Right lobe of liver (tissue), 6 donors: ENCODE data around the gene NSD1. TPM values are rescaled to one million over a fixed set of nuclear protein-coding genes. Genes with fewer than 3 reads are reported as not detected.

Experiments used
- ATAC-seq, 4 donors: fragments of 200-7000 bp; cut with Tn5 transposase; one replicate each; pipeline ENCODE4 v1.9.1; 2020; ENCODE audit warnings: mild to moderate bottlenecking in 4 of 4, moderate library complexity in 4 of 4
- DNase-seq, 3 donors: peaks; one replicate each; pipeline ENCODE4 v3.0.0-alpha.2; 2020
- H3K27ac ChIP-seq, 3 donors: fragments of 200-600 bp; one replicate each; pipeline ENCODE4 v1.8.0; 2022
- H3K27me3 ChIP-seq, 2 donors: fragments of 200-600 bp; one replicate each; pipeline ENCODE4 v1.8.0; 2022
- H3K36me3 ChIP-seq, 4 donors: fragments of 200-600 bp; sonication (generic) in 1 of 4; one replicate each; pipeline versions ENCODE4 v1.5.1 to v1.8.0; 2017 to 2022; ENCODE audit warnings: control low read depth in 1 of 4
- H3K4me1 ChIP-seq, 4 donors: fragments of 200-600 bp; sonication (generic) in 1 of 4; one replicate each; pipeline versions ENCODE4 v1.5.1 to v1.8.0; 2017 to 2022; ENCODE audit warnings: control low read depth in 1 of 4
- H3K4me3 ChIP-seq, 3 donors: fragments of 200-600 bp; one replicate each; pipeline ENCODE4 v1.8.0; 2022
- H3K9me3 ChIP-seq, 4 donors: fragments of 200-600 bp; sonication (generic) in 1 of 4; one replicate each; pipeline versions ENCODE4 v1.5.1 to v1.8.0; 2017 to 2022; ENCODE audit warnings: control low read depth in 1 of 4
- POLR2A ChIP-seq: fragments of 450-650 bp; IDR thresholded peaks from one replicate; pipeline ENCODE4 v1.6.1; 2017; ENCODE audit warnings: antibody characterized with exemption, mild to moderate bottlenecking
- WGBS: methylation state at CpG from one replicate; pipeline ENCODE4 v1.1.6; 2018; ENCODE audit warnings: low coverage, low lambda C conversion rate; ENCODE audit not compliant: insufficient coverage; ENCODE audit errors: missing lambda C conversion rate; 5-methylcytosine and 5-hydroxymethylcytosine counted together
- intact Hi-C, 2 donors: fragments of 100-400 bp; cut with DNase I; formaldehyde crosslinking; loops; one replicate each; pipeline versions ENCODE4 v1.11.2 to v1.14.1; 2022
- total RNA-seq, 6 experiments: library from RNA; depleted of rRNA in 2 of 6; stranded (reverse); fragments of >200 nt in 2 of 6; fragmentation: NEBNext Ultra II Directional in 3 of 6; extraction: Animal tissue kit (Norgen Biotek cat#: 25700) in 3 of 6; gene quantifications; one replicate each; pipeline versions ENCODE4 v1.1.0 to v1.2.4, GENCODE V29; 2016 to 2023
- TF ChIP-seq, protein P1 (sequence below), 4 donors: fragments of 200-600 bp in 3 of 4; fragments of 450-650 bp in 1 of 4; IDR thresholded peaks; one replicate each; pipeline versions ENCODE4 v1.5.1 to v1.8.0; 2016 to 2022; ENCODE audit warnings: antibody characterized with exemption in 4 of 4, mild to moderate bottlenecking in 2 of 4
- donor health status: DM: no; HTN: yes; CAD: no.
- donor health status: DM: no; HTN: no; CAD: no.
- donor health status: DM: no; HTN: no; CAD: no.
- donor health status: DM: no; HTN: yes; CAD: no.
- donor health status: DM: no; HTN: yes; CAD: no.

Gene NSD1
- total RNA-seq, 6 experiments from 2014 or later, result 13.1 to 33.1 (median 23.6) TPM

DNA sequence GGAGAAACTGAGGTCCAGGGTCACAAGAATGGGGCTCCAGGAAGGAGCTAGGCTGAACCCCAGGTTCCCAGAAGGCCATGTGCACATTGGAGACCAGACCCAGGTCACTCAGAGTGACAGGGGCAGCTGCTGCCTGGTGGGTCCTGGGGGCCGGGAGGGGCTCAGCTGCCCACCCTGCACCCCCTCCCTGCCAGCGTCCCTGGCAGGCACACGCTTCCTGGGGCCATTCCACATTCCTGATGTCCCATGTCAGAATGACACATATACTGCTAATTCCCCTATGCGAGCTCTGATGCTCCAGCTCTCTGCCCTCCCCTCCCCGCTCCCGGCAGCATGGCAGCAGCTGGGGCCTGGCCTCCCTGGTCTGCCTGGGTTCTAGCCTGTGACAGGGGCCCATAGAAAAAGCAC, 32.9 kb upstream of the NSD1 start:
- TF ChIP-seq POLR2A, result no peak
- TF ChIP-seq, protein P1, sequence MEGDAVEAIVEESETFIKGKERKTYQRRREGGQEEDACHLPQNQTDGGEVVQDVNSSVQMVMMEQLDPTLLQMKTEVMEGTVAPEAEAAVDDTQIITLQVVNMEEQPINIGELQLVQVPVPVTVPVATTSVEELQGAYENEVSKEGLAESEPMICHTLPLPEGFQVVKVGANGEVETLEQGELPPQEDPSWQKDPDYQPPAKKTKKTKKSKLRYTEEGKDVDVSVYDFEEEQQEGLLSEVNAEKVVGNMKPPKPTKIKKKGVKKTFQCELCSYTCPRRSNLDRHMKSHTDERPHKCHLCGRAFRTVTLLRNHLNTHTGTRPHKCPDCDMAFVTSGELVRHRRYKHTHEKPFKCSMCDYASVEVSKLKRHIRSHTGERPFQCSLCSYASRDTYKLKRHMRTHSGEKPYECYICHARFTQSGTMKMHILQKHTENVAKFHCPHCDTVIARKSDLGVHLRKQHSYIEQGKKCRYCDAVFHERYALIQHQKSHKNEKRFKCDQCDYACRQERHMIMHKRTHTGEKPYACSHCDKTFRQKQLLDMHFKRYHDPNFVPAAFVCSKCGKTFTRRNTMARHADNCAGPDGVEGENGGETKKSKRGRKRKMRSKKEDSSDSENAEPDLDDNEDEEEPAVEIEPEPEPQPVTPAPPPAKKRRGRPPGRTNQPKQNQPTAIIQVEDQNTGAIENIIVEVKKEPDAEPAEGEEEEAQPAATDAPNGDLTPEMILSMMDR (IDR thresholded peaks at IDR 0.05), result no peak
- no peak for ATAC-seq
- Histone ChIP-seq H3K4me1 (peaks cover 0 to 20% (median 2%) of the 10 kb centered on the region in 4 donors), H3K27ac (no peak overlapping the region), H3K27me3 (no peaks in the 10 kb centered on the region), H3K36me3 (peaks cover 0 to 14% (median under 1%) of the 10 kb centered on the region in 4 donors), H3K9me3 (no peaks in the 10 kb centered on the region), H3K4me3 (no peak overlapping the region)
- intact Hi-C loops, result no loop called here
- WGBS, result 80% methylated on average over 1 of the region's 6 CpGs
- no peak for DNase-seq

- Histone ChIP-seq H3K4me1 (no peaks in the 10 kb centered on the region), H3K27me3 (no peaks in the 10 kb centered on the region), H3K27ac (no peak overlapping the region), H3K9me3 (no peaks in the 10 kb centered on the region), H3K36me3 (no peaks in the 10 kb centered on the region), H3K4me3 (no peak overlapping the region)
- WGBS, result 69% methylated on average over 7 of the region's 9 CpGs
- intact Hi-C loops, result no loop called here
- TF ChIP-seq, protein P1 (IDR thresholded peaks at IDR 0.05), result no peak
- TF ChIP-seq POLR2A, result no peak
- DNase-seq (no peak), ATAC-seq (peak in 1 of 4 donors; percentile 5)
These were observed 29.9 kb upstream of the NSD1 start for GRCh38 chr5:177103523-177104253.

- Histone ChIP-seq H3K4me3 (no peak overlapping the region), H3K9me3 (no peaks in the 10 kb centered on the region), H3K36me3 (no peaks in the 10 kb centered on the region), H3K27ac (no peak overlapping the region), H3K27me3 (no peaks in the 10 kb centered on the region), H3K4me1 (peaks cover 0 to 12% (median 2%) of the 10 kb centered on the region in 4 donors)
- TF ChIP-seq, protein P1 (IDR thresholded peaks at IDR 0.05), result no peak
- no peak for TF ChIP-seq POLR2A
- ATAC-seq (no peak), DNase-seq (no peak)
- intact Hi-C loops, result no loop called here
- 66% methylated on average over 7 of the region's 24 CpGs for WGBS
These were observed 27.7 kb upstream of the NSD1 start for GRCh38 chr5:177105691-177106476.

DNA sequence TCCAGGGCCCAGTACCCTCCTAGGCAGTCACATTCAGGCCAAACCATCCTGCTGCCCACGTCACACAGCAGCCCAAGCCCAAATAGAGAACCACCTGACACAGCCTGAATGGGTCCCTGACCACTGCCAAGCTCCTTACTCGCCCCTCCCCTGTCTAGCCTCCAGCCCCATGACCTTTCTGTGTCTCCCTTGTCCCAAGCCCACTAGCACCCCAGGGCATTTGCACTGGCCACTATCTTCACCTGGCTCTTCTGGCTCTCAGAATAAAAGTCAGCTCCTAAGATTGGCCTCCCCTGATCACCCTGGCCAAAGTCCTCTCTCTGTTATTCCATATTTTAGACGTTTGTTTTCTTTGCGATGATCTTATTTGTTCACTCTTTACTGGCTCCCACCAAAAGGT, 26.4 kb upstream of the NSD1 start:
- peaks cover 0 to 19% (median 2%) of the 10 kb centered on the region in 4 donors for H3K4me1 ChIP-seq
- H3K27me3 ChIP-seq, result no peaks in the 10 kb centered on the region
- no peak overlapping the region for H3K4me3 ChIP-seq
- WGBS, result 60% methylated on average over 2 of the region's 4 CpGs
- intact Hi-C loops, result no loop called here
- TF ChIP-seq, protein P1 (IDR thresholded peaks at IDR 0.05), result no peak
- no peak for TF ChIP-seq POLR2A
- DNase-seq (no peak), ATAC-seq (no peak)
- no peak overlapping the region for H3K27ac ChIP-seq
- H3K9me3 ChIP-seq, result no peaks in the 10 kb centered on the region
- H3K36me3 ChIP-seq, result no peaks in the 10 kb centered on the region
